ENCODE results near the gene RGS6. TPM values are rescaled to one million over a fixed set of nuclear protein-coding genes. Genes with fewer than 3 reads are reported as not detected.

Gene RGS6
- total RNA-seq, 6 donors from 2014 or later = 0.83 to 12.9 (median 2.2) TPM; not detected in 1

GRCh38 chr14:72605096-72605920 lies 673.1 kb downstream of the RGS6 start:
- Histone ChIP-seq H3K4me1 (no peaks in the 10 kb centered on the region), H3K9me3 (no peaks in the 10 kb centered on the region), H3K36me3 (no peaks in the 10 kb centered on the region), H3K4me3 (no peak overlapping the region), H3K27me3 (no peaks in the 10 kb centered on the region), H3K27ac (no peak overlapping the region)
- no peak for TF ChIP-seq POLR2A (IDR thresholded peaks at IDR 0.05)
- no peak for TF ChIP-seq POLR2AphosphoS5 (IDR thresholded peaks at IDR 0.05)
- TF ChIP-seq EP300 (IDR thresholded peaks at IDR 0.05) = no peak
- TF ChIP-seq, protein P1, sequence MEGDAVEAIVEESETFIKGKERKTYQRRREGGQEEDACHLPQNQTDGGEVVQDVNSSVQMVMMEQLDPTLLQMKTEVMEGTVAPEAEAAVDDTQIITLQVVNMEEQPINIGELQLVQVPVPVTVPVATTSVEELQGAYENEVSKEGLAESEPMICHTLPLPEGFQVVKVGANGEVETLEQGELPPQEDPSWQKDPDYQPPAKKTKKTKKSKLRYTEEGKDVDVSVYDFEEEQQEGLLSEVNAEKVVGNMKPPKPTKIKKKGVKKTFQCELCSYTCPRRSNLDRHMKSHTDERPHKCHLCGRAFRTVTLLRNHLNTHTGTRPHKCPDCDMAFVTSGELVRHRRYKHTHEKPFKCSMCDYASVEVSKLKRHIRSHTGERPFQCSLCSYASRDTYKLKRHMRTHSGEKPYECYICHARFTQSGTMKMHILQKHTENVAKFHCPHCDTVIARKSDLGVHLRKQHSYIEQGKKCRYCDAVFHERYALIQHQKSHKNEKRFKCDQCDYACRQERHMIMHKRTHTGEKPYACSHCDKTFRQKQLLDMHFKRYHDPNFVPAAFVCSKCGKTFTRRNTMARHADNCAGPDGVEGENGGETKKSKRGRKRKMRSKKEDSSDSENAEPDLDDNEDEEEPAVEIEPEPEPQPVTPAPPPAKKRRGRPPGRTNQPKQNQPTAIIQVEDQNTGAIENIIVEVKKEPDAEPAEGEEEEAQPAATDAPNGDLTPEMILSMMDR (IDR thresholded peaks at IDR 0.05) = no peak
- no peak for DNase-seq
- WGBS, 2 donors = 87 to 88% methylated on average over 14 to 18 of the region's 18 CpGs
- ATAC-seq (ENCODE audit: low FRiP score in 2 of 2) = no peak

DNA sequence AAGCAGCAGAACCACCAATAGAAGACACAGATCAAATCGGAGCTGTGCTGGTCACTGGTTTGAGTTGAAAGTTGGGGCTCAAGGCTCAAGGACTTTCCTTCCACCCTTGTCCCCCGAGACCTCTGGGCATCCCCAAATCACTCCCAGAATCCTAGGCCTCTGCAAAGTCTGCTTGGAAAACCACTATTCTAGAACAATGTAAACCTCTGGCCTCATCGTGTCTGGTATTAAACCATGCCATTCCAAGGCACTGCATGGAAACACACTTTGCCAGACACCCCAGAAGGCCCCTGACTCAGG lies 673.6 kb downstream of the RGS6 start:
- TF ChIP-seq EP300 (IDR thresholded peaks at IDR 0.05) (no peak), POLR2AphosphoS5 (IDR thresholded peaks at IDR 0.05) (no peak), POLR2A (IDR thresholded peaks at IDR 0.05) (no peak)
- TF ChIP-seq, protein P1 (IDR thresholded peaks at IDR 0.05) = no peak
- WGBS, 2 donors = 93 to 94% methylated on average over 3 of the region's 3 CpGs
- no peak for DNase-seq

DNA sequence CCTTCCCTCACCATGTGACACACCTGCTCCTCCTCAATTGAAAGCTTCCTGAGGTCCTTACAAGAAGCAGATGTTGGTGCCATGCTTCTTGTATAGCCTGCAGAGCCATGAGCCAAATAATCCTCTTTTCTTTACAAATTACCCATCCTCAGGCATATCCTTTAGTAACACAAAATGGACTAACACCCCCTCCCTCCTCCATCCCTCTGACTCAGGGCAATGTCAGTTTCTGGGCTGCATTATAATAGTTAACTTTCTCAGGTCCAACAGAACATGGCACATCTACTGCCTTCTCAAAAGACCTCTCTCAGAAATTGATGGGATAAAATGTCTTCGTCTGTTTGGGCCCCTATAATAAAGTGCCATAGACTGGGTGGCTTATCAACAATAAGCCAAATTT lies 674.6 kb downstream of the RGS6 start:
- Histone ChIP-seq H3K36me3 (no peaks in the 10 kb centered on the region), H3K4me1 (no peaks in the 10 kb centered on the region), H3K27ac (no peak overlapping the region), H3K27me3 (no peaks in the 10 kb centered on the region), H3K4me3 (no peak overlapping the region), H3K9me3 (no peaks in the 10 kb centered on the region)
- TF ChIP-seq EP300 (IDR thresholded peaks at IDR 0.05) (no peak), POLR2A (IDR thresholded peaks at IDR 0.05) (no peak), POLR2AphosphoS5 (IDR thresholded peaks at IDR 0.05) (no peak)
- TF ChIP-seq, protein P1 (IDR thresholded peaks at IDR 0.05) = no peak
- WGBS, 2 donors = 89 to 90% methylated on average over 1 of the region's 1 CpG
- no peak for DNase-seq
- ATAC-seq (ENCODE audit: low FRiP score in 2 of 2) = no peak

More for the DNA sequence above, 673.6 kb downstream of the RGS6 start:
- Histone ChIP-seq H3K27me3 (no peaks in the 10 kb centered on the region), H3K4me3 (no peak overlapping the region), H3K4me1 (no peaks in the 10 kb centered on the region), H3K9me3 (no peaks in the 10 kb centered on the region), H3K36me3 (no peaks in the 10 kb centered on the region), H3K27ac (no peak overlapping the region)
- no peak for ATAC-seq (ENCODE audit: low FRiP score in 2 of 2)

DNA sequence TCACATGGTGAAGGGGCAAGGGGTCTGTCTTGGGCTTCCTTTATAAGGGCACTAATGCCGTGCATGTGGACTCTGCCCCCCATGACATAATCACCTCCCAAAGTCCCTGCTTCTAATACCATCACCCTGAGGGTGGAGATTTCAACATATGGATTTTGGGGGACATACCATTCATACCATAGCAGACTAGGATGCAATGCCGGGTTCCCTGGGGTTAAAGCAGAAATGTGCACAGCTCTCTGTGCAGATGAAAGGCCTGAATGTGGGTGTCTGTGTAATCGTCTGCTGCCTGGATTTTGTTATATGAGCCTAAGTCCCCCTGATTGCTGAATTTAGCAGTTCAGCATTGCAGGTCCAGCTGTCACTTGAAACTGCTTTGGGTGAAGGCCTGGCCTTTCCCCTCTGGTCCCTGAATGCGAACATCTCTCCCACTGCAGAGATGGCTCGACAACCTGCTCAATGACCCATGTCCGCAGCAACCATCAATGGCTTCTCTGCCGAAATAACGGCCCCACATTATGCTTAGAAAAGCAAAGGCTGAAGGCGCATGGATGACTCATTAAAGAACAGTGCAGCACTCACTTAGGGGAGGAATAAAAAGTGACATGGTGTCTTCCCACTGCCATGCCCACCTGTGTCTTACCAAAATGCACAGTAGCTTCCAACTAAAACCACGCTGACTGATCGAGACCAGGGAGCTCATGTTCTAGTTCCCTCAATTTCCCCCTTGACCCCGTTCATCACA lies 675.3 kb downstream of the RGS6 start:
- H3K4me3 ChIP-seq = no peak overlapping the region
- WGBS, 2 donors = 97 to 98% methylated on average over 10 to 12 of the region's 12 CpGs
- H3K9me3 ChIP-seq = no peaks in the 10 kb centered on the region
- no peaks in the 10 kb centered on the region for H3K27me3 ChIP-seq
- DNase-seq (no peak), ATAC-seq (ENCODE audit: low FRiP score in 2 of 2) (no peak)
- H3K36me3 ChIP-seq = no peaks in the 10 kb centered on the region
- H3K27ac ChIP-seq = no peak overlapping the region
- TF ChIP-seq POLR2AphosphoS5 (IDR thresholded peaks at IDR 0.05) = no peak
- no peaks in the 10 kb centered on the region for H3K4me1 ChIP-seq

DNA sequence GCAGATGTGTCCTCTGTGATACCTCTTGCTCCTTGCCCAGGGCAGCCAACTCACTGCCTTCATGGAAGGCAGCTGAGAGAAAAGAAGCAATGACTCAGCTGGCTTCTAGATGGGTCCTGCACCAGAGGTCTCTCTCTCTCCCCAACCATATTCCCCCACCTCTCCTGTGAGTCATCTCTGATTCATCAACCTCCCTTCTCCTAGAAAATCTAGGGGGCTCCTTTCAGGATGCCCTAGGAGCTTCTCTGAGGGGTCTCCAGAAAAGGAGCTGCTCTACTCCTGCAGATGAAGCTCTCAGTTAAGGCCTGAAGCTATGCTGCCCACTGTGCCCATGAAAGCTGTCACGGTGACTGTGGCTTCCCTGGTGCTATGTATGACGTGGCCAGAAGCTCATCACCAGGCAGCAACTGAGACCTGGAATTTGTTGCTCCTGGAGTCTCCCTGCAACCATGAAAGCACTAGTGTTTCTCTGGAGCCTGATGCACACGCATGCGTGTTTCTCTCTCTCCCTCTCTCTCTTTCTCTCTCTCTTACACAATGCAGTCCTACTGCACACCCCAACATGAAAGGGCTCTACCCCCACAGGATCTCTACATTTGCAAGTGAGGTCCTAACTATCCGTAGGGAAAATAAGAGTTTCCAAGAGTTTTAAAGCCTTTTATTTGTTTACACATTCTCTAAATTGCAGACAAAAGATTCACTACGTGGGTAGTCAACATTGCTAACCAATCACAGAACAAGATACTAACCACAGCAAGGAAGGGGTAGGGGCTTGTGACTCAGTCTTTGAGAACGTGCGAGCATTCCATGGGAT lies 676.4 kb downstream of the RGS6 start:
- H3K4me3 ChIP-seq = no peak overlapping the region
- no peak overlapping the region for H3K27ac ChIP-seq
- DNase-seq = no peak
- WGBS, 2 donors = 83% methylated on average over 8 of the region's 8 CpGs
- no peak for TF ChIP-seq POLR2AphosphoS5 (IDR thresholded peaks at IDR 0.05)
- no peak for TF ChIP-seq POLR2A (IDR thresholded peaks at IDR 0.05)
- TF ChIP-seq, protein P1 (IDR thresholded peaks at IDR 0.05) = no peak
- TF ChIP-seq EP300 (IDR thresholded peaks at IDR 0.05) = no peak
- ATAC-seq (ENCODE audit: low FRiP score in 2 of 2) = no peak
- H3K27me3 ChIP-seq = no peaks in the 10 kb centered on the region
- no peaks in the 10 kb centered on the region for H3K9me3 ChIP-seq
- H3K4me1 ChIP-seq = no peaks in the 10 kb centered on the region
- H3K36me3 ChIP-seq = no peaks in the 10 kb centered on the region
